CD4-positive, alpha-beta memory T cell (primary cell): Measurements from ENCODE around the gene TMEM115. TPM values are rescaled to one million over a fixed set of nuclear protein-coding genes. Genes with fewer than 3 reads are reported as not detected.

Source experiments
- CTCF ChIA-PET: fragments of 350-600 bp; sonication (Branson Sonifier 250); formaldehyde crosslinking; loops from one replicate; lab custom pipeline; 2021; ENCODE audit warnings: inconsistent platforms; ENCODE audit not compliant: partially characterized antibody; lab: Charles Lee
- POLR2A ChIA-PET: fragments of 350-600 bp; sonication (Branson Sonifier 250); formaldehyde crosslinking; loops from one replicate; lab custom pipeline; 2021; ENCODE audit not compliant: partially characterized antibody; lab: Charles Lee
- DNase-seq, 5 donors: peaks; one replicate each; pipeline versions ENCODE4 v3.0.0 to v3.0.0-alpha.2; 2020 to 2022; ENCODE audit warnings: mixed read lengths in 1 of 5
- H3K27ac ChIP-seq: one replicate; pipeline ENCODE4 v1.7.0; 2013; ENCODE audit warnings: low read depth, low read length
- H3K27me3 ChIP-seq: 2 replicates; pipeline ENCODE4 v1.7.0; 2013; ENCODE audit warnings: mild to moderate bottlenecking, low read length, moderate library complexity; ENCODE audit not compliant: insufficient read depth
- H3K36me3 ChIP-seq: 2 replicates; pipeline ENCODE4 v1.7.0; 2013; ENCODE audit warnings: mild to moderate bottlenecking, low read length, moderate library complexity; ENCODE audit not compliant: insufficient read depth
- H3K4me1 ChIP-seq: 2 replicates; pipeline ENCODE4 v1.7.0; 2013; ENCODE audit warnings: mild to moderate bottlenecking, low read length, moderate library complexity; ENCODE audit not compliant: insufficient read depth
- H3K4me3 ChIP-seq, 2 donors: one replicate each; pipeline ENCODE4 v1.7.0; 2013; ENCODE audit warnings: low read length in 2 of 2, mild to moderate bottlenecking in 1 of 2
- H3K9me3 ChIP-seq, 2 donors: one replicate each; pipeline ENCODE4 v1.7.0; 2013; ENCODE audit warnings: low read length in 2 of 2, control low read depth in 1 of 2; ENCODE audit not compliant: control insufficient read depth in 1 of 2
- H3K27ac Mint-ChIP-seq, 7 donors: one replicate each; pipeline ENCODE4 v1.8.0; 2020 to 2021; ENCODE audit warnings: mixed read lengths in 7 of 7, mild to moderate bottlenecking in 6 of 7, inconsistent platforms in 3 of 7, moderate library complexity in 3 of 7
- H3K27me3 Mint-ChIP-seq, 2 donors: one replicate each; pipeline ENCODE4 v1.8.0; 2020 to 2021; ENCODE audit warnings: mixed read lengths in 2 of 2
- H3K36me3 Mint-ChIP-seq, 2 donors: one replicate each; pipeline ENCODE4 v1.8.0; 2020 to 2021; ENCODE audit warnings: mixed read lengths in 2 of 2, inconsistent platforms in 1 of 2, mild to moderate bottlenecking in 1 of 2
- H3K4me1 Mint-ChIP-seq, 4 donors: one replicate each; pipeline ENCODE4 v1.8.0; 2020 to 2021; ENCODE audit warnings: mixed read lengths in 4 of 4, mild to moderate bottlenecking in 1 of 4
- H3K4me3 Mint-ChIP-seq, 8 donors: one replicate each; pipeline ENCODE4 v1.8.0; 2020 to 2021; ENCODE audit warnings: mixed read lengths in 8 of 8, mild to moderate bottlenecking in 7 of 8, moderate library complexity in 6 of 8, inconsistent platforms in 3 of 8
- H3K9me3 Mint-ChIP-seq, 8 donors: one replicate each; pipeline ENCODE4 v1.8.0; 2020 to 2021; ENCODE audit warnings: mixed read lengths in 8 of 8, mild to moderate bottlenecking in 5 of 8, inconsistent platforms in 3 of 8, moderate library complexity in 1 of 8
- intact Hi-C: fragments of 100-400 bp; cut with micrococcal nuclease; formaldehyde crosslinking; loops from one replicate; pipeline ENCODE4 v1.15.1; 2023
- polyA plus RNA-seq, 2 donors: library from polyadenylated mRNA; unstranded; fragments of 300-500 nt; fragmentation: Illumina TruSeq; gene quantifications; one replicate each; pipeline ENCODE4 v1.2.3, GENCODE V29; 2021
- total RNA-seq, 2 experiments: library from RNA; stranded (reverse); gene quantifications; one replicate each; pipeline ENCODE4 v1.2.3, GENCODE V29; 2021

Gene TMEM115
- total and polyA plus RNA-seq, 4 experiments from 2014 or later = 28.6 to 38.4 (median 32.8) TPM

GRCh38 chr3:50321336-50322114, 37.8 kb downstream of the TMEM115 start:
- intact Hi-C loops = loop anchor here (1.0 to 2.0 kb wide), 4 partner anchors 16 to 95 kb away; partner anchors contain the start of genes HYAL3, IFRD2 and NAA80
- no peaks in the 10 kb centered on the region for H3K27me3 Mint-ChIP-seq
- no peaks in the 10 kb centered on the region for H3K27me3 ChIP-seq
- ChIA-PET POLR2A (interaction anchor here (0.6 to 14.4 kb wide), 10 partner anchors 11 to 212 kb away, joined by 3 to 144 read pairs (median 4); partner anchors contain the start of genes CYB561D2, HYAL3, IFRD2 and NAA80), CTCF (interaction anchor here (1.0 to 5.6 kb wide), 5 partner anchors 10 to 29 kb away, joined by 3 to 37 read pairs (median 6); partner anchors contain the start of genes HYAL3, IFRD2 and NAA80)
- peak overlapping the region; percentile 80 to 90 (median 86) for H3K4me3 Mint-ChIP-seq
- H3K4me1 ChIP-seq = peaks cover 38% of the 10 kb centered on the region
- no peaks in the 10 kb centered on the region for H3K9me3 ChIP-seq
- H3K4me3 ChIP-seq = peak overlapping the region; percentile 23 to 87
- peak; percentile 80 to 88 (median 83) for DNase-seq
- peaks cover 10% of the 10 kb centered on the region for H3K36me3 ChIP-seq
- H3K27ac ChIP-seq = peak overlapping the region; percentile 73
- H3K27ac Mint-ChIP-seq = peak overlapping the region; percentile 90 to 95 (median 93)
- H3K36me3 Mint-ChIP-seq = peaks cover 0 to 15% of the 10 kb centered on the region in 2 donors
- peaks cover 18 to 57% (median 38%) of the 10 kb centered on the region in 4 donors for H3K4me1 Mint-ChIP-seq
- no peaks in the 10 kb centered on the region for H3K9me3 Mint-ChIP-seq

GRCh38 chr3:50320853-50321335, 38.4 kb downstream of the TMEM115 start:
- Mint-ChIP-seq H3K4me3 (peak overlapping the region; percentile 86 to 95 (median 94)), H3K36me3 (peaks cover 0 to 14% of the 10 kb centered on the region in 2 donors), H3K27ac (peak overlapping the region in 6 of 7 donors; percentile 81 to 97 (median 94)), H3K9me3 (no peaks in the 10 kb centered on the region), H3K4me1 (peaks cover 22 to 62% (median 42%) of the 10 kb centered on the region in 4 donors), H3K27me3 (no peaks in the 10 kb centered on the region)
- POLR2A ChIA-PET = interaction anchor here (0.6 to 14.4 kb wide), 8 partner anchors 15 to 212 kb away, joined by 3 to 144 read pairs (median 4); partner anchors contain the start of genes CYB561D2, HYAL3, IFRD2 and NAA80
- no peak for DNase-seq
- H3K4me1 ChIP-seq = peaks cover 45% of the 10 kb centered on the region
- CTCF ChIA-PET = interaction anchor here (1.0 to 5.6 kb wide), 6 partner anchors 10 to 94 kb away, joined by 3 to 37 read pairs (median 6); partner anchors contain the start of genes HYAL3, IFRD2 and NAA80
- peaks cover 6% of the 10 kb centered on the region for H3K36me3 ChIP-seq
- intact Hi-C loops = loop anchor here (1.0 to 2.0 kb wide), 4 partner anchors 16 to 94 kb away; partner anchors contain the start of genes HYAL3, IFRD2 and NAA80
- H3K27ac ChIP-seq = peak overlapping the region; percentile 73
- no peaks in the 10 kb centered on the region for H3K9me3 ChIP-seq
- H3K27me3 ChIP-seq = no peaks in the 10 kb centered on the region
- H3K4me3 ChIP-seq = peak overlapping the region; percentile 74 to 87

DNA sequence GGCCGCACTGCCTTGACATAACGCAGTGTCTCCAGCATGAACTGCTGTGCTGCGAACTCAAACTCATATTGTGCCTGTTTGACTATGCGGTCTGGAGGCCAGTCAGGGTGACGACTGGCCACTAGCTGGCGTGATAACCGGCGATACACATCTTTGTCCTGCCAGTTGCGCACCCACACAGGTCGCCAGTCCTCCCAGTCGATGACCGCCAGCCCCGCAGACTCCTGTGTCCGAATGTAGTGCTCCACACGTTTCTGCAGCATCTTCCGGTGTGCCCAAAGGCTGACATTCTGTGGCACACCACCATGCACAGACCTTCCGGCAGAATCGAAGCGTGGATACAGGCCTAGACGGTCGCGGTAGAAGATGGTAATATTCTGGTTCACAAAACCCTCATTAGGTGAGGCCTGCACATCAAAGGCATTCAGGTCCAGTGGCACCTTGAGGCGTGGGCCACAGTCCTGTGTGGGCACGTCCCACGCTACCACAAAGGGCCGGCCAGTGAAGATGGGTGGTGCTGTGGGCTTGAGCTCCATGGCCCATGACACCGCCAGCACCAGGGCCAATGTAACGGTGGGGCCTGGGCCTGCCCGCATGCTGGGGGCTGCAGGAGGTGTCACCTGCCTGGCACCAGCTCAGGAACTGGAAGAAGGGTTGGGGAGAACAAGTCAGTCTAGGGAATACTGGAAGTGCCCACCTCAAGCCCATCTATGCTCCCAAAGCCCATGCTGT, 39.3 kb downstream of the TMEM115 start:
- peaks cover 0 to 8% of the 10 kb centered on the region in 2 donors for H3K36me3 Mint-ChIP-seq
- peak in 1 of 5 donors; percentile 25 for DNase-seq
- peak overlapping the region; percentile 86 to 95 (median 94) for H3K4me3 Mint-ChIP-seq
- H3K36me3 ChIP-seq = no peaks in the 10 kb centered on the region
- CTCF ChIA-PET = interaction anchor here (1.0 to 5.6 kb wide), 5 partner anchors 14 to 125 kb away, joined by 3 to 37 read pairs (median 5); partner anchors contain the start of genes HYAL3 and NAA80
- H3K4me1 ChIP-seq = peaks cover 49% of the 10 kb centered on the region
- H3K27ac ChIP-seq = peak overlapping the region; percentile 73
- H3K9me3 ChIP-seq = no peaks in the 10 kb centered on the region
- peaks cover 25 to 62% (median 44%) of the 10 kb centered on the region in 4 donors for H3K4me1 Mint-ChIP-seq
- H3K4me3 ChIP-seq = peak overlapping the region; percentile 74 to 87
- no peaks in the 10 kb centered on the region for H3K27me3 Mint-ChIP-seq
- H3K9me3 Mint-ChIP-seq = no peaks in the 10 kb centered on the region
- POLR2A ChIA-PET = interaction anchor here (1.3 to 14.4 kb wide), 5 partner anchors 16 to 28 kb away, joined by 3 to 144 read pairs (median 10); partner anchors contain the start of genes HYAL3, IFRD2, NAA80 and RASSF1
- peak overlapping the region; percentile 41 to 97 (median 93) for H3K27ac Mint-ChIP-seq
- H3K27me3 ChIP-seq = no peaks in the 10 kb centered on the region
- intact Hi-C loops = loop anchor here (2.0 to 5.0 kb wide), 2 partner anchors 93 to 848 kb away; partner anchors contain the start of gene DAG1

DNA sequence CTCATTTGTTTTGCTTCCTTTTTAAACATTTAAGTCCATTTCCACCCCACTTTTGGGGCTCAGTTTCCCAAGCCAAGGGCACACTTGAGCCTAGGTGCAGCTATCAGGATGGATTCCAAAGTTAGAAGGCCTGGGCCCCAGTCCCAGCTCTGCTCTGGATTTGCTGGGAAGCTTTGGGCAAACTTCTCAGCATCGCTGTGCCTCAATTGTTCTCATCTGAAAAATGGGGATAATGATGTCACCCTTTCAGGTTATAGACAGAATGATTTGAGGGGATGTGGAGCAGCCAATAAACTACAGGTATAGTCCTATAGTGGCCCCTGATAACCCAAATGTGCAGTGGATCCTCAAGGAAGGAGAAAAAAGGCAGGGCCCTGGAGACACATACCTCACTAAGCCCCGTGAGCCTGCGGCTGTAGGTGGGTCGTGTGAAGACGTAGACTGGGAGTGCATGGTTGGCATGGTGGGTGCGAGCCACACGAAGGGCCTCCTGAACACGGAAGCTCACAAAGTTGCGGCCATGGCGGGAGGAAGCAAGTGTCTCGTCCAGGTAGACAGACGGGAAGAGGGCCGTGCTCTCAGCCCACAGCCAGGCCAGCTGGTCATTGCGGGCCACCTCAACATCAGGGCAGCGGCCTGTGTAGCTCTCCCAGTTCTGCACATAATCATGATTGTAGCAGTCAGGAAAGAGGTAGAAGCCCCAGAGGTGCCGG, 40.0 kb downstream of the TMEM115 start:
- H3K4me3 ChIP-seq = no peak overlapping the region
- H3K27me3 ChIP-seq = no peaks in the 10 kb centered on the region
- Mint-ChIP-seq H3K4me1 (peaks cover 24 to 58% (median 39%) of the 10 kb centered on the region in 4 donors), H3K36me3 (peaks cover 0 to 2% of the 10 kb centered on the region in 2 donors), H3K27ac (peak overlapping the region in 3 of 7 donors; percentile 22 to 81 (median 72)), H3K9me3 (no peaks in the 10 kb centered on the region), H3K27me3 (no peaks in the 10 kb centered on the region), H3K4me3 (peak overlapping the region in 7 of 8 donors; percentile 29 to 80 (median 48))
- CTCF ChIA-PET = interaction anchor here (0.6 to 2.4 kb wide), 4 partner anchors 8 to 125 kb away, joined by 3 to 5 read pairs (median 3); partner anchors contain the start of gene TUSC2
- POLR2A ChIA-PET = interaction anchor here (2.9 to 14.4 kb wide), 4 partner anchors 10 to 27 kb away, joined by 10 to 144 read pairs (median 60); partner anchors contain the start of genes HYAL3, IFRD2, NAA80 and TUSC2
- H3K27ac ChIP-seq = no peak overlapping the region
- peak in 1 of 5 donors; percentile 31 for DNase-seq
- no peaks in the 10 kb centered on the region for H3K36me3 ChIP-seq
- intact Hi-C loops = loop anchor here (5.0 kb wide), 1 partner anchor 847 kb away; the partner anchor contains the start of gene DAG1
- peaks cover 49% of the 10 kb centered on the region for H3K4me1 ChIP-seq
- no peaks in the 10 kb centered on the region for H3K9me3 ChIP-seq

GRCh38 chr3:50318615-50319014, 40.7 kb downstream of the TMEM115 start:
- peaks cover 0 to 2% of the 10 kb centered on the region in 2 donors for H3K36me3 Mint-ChIP-seq
- H3K4me1 Mint-ChIP-seq = peaks cover 23 to 56% (median 39%) of the 10 kb centered on the region in 4 donors
- POLR2A ChIA-PET = interaction anchor here (2.9 to 14.4 kb wide), 4 partner anchors 11 to 26 kb away, joined by 10 to 144 read pairs (median 60); partner anchors contain the start of genes HYAL3, IFRD2, NAA80 and TUSC2
- H3K4me1 ChIP-seq = peaks cover 49% of the 10 kb centered on the region
- no peaks in the 10 kb centered on the region for H3K36me3 ChIP-seq
- peak overlapping the region in 3 of 8 donors; percentile 43 to 46 (median 46) for H3K4me3 Mint-ChIP-seq
- CTCF ChIA-PET = interaction anchor here (0.6 to 2.4 kb wide), 5 partner anchors 9 to 900 kb away, joined by 3 to 5 read pairs (median 4); partner anchors contain the start of gene TUSC2
- DNase-seq = peak in 1 of 5 donors; percentile 24
- H3K9me3 ChIP-seq = no peaks in the 10 kb centered on the region
- peak overlapping the region in 3 of 7 donors; percentile 64 to 72 (median 70) for H3K27ac Mint-ChIP-seq
- intact Hi-C loops = loop anchor here (5.0 kb wide), 1 partner anchor 846 kb away; the partner anchor contains the start of gene DAG1
- no peaks in the 10 kb centered on the region for H3K9me3 Mint-ChIP-seq
- H3K27me3 Mint-ChIP-seq = no peaks in the 10 kb centered on the region
- no peak overlapping the region for H3K27ac ChIP-seq
- no peaks in the 10 kb centered on the region for H3K27me3 ChIP-seq
- no peak overlapping the region for H3K4me3 ChIP-seq
